ENCODE measurements around the gene RNASEL.
A peak's percentile ranks its signal among the peaks of the same experiment; 100 is the strongest.

RNASEL gene

DNA sequence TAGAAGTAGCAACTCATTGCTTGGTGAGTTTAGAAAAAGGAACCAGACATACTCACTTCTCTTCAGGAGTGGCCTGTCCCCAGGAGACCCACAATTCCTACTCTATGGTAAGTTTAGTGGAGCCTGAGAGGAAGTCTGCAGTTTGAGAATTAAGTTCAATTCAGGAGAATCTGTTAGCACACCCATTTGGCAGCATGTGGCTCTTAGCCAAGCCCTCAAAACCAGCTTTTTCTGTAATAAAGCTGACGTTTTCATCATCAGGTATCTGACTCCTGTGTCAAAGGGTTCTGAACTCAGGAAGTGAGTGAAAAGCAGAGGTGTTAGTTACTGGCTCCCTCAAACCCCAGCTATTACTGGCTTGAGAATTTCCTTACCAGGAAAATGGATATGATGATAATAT is 35.5 kb upstream of the RNASEL start:
- intact Hi-C loops (cut with DNase I) = no loop called here
- DNase-seq = no peak

DNA sequence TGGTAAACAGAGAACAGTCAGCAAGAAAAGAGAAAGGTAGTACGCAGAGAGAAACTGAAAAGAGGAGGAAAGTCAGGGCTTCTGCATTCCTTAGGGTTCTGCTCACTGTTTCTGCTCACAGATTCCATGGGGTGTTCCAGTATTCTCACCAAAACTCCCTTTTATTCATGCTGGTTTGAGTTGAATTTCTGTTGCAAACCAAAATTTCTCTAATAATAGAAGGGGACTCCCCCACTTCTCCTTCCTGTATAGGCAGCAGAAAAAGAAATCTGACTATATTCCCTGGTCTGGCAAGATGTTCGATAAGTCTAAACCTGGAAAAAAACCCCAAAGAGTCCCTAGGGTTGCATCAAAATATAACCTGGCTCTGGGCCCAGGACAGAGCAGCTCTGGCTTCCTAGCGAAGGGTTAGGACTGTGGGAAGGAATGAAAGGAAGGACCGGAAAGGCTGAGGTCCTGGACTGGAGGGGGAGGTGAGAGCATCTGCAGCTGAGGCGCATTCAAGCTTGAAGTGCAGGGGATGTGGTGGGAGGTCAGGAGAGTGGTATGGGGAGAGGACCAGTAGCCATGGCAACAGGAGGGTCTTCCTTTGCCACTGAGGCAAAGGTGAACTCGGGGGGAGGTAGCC is 34.0 kb upstream of the RNASEL start:
- intact Hi-C loops (cut with DNase I) = no loop called here
- DNase-seq = no peak

DNA sequence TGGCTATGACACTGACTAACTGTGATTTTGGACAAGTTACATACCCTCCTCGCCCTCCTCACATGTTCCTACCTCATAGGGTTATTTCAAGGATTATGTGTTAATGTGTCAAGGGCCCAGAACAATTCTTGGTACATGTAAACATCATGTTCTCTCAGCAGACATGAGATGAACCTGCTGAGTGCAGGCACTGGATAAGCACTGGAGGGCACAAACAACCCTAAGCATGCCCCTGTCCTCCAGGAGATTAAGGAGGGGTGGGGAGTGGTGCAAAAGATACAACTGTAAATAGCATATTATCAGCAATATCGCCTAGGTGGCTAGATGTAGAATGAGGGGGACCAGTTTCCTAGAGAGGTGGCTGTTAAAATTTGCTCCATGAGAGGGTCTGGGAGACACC is 32.9 kb upstream of the RNASEL start:
- intact Hi-C loops (cut with DNase I) = no loop called here
- no peak for DNase-seq

DNA sequence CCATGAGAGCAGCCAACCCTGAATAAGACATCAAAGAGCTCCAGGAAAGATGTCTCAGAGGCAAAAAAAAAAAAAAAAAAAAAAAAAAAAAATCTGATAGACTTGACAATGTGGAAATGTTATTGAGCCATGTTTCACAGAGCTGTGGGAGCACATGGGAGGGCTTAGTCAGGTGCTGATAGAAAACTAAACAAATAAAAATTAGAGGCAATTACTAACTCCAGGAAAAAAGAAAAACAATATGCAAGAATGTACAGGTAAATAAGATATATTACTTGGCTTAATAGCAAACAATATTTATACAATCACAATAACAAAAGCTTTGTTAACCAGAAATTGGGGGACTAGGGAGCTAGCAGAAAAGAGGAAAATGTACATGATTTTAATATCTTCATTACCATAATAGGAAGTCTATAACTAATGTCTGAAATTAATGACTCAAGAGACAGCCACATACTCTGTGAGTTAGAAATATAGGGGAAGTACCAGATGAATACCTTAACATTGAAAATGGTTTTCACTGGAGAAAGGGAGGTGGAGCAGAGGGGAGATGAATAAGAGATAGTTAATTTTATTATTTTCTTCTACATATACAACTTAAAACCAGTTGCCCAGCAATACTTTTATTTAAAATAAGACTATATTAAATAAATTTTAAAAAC is 32.0 kb upstream of the RNASEL start:
- DNase-seq = no peak
- intact Hi-C loops (cut with DNase I) = no loop called here

DNA sequence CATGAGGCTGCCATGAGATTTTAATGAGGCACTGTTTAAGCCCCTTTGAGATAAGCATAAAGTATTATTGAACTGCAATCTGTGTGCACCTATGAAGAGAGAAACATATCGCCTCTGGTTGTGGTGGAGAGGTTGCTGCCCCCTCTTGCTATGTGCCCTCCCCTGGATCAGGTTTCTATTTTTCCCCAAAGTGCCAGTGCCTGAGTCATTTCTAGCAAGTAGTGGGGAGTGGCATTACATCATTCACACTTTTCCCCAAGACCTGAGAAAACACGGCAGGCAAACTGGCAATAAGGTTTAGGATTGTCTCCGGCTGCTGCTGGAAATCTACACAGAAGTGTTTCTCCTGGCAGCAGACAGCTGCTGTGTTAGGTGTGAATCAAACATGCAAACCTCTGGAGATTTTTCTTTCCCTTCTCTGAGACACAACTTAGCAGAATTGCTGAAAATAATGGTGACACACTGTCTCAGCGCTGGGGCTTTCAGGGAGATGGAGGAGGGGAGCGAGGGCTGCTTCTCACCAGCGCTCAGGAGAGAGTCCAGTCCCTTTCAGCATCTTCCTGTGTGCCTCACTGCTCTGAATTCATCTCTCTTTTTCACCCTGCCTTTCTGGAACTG is 28.8 kb upstream of the RNASEL start:
- DNase-seq = peak in 19 of 42 donors; percentile 10 to 82 (median 45)
- intact Hi-C loops (cut with DNase I) = no loop called here

DNA sequence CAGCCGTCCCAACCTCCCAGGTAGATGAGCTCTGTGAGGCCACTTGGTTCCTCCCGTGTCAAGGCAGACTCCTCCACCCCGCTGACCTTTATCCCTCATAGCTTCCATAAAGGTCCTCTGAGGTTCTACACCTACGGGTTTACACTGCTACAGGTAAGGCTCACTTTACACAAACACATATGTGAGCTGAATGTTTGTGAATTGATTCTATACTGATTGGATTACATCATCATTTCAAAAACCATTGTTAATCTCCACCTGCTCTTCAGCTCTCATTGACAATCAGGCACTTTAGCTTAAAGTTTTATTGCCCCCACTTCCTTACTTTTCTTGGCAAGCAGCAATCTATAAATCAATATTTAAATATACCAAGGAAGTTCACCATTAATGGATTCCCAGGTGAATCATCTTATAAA is 28.0 kb upstream of the RNASEL start:
- intact Hi-C loops (cut with DNase I) = no loop called here
- DNase-seq = no peak

DNA sequence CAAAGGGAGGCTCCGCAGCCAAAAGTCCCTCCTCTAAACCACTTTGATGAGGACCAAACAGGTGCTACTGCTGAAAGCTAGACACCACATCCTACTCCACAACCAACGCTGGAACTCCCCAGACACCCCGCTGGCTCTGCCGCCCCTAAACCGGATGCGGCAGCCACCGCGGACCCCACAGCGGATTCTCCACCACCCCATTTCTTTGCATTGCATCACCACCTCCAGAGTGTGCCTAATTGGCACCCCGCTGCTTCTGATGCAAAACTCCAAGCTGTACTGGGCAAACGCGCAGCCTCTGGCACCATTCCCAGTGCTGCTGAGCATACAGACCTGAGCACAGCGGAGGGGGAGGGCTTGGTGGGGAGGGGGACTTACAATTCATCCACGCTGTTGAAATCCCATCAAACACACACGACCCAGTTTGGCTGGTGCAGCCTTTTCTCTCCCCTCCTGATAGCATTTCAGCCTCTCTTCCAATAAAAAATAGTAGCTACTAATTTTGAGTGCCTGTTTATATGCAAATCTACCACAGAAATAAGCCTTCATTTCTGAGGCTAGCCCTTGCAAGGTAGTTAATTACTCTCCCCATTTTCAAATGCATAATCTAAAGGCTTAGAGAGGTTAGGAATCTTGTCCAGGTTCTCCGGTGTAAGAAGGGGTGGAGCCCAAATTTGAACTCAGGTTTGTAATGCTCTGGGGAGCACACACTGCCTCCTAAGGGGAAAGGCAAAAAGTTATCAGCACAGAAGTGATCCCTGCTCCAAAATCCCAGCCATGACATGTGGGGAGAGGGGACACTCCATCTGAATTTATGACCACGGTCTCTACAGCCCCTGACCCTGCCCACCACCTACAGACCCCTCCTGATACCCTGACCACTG is 27.3 kb upstream of the RNASEL start:
- peak in 38 of 42 donors; percentile 19 to 87 (median 61) for DNase-seq
- intact Hi-C loops (cut with DNase I) = no loop called here

DNA sequence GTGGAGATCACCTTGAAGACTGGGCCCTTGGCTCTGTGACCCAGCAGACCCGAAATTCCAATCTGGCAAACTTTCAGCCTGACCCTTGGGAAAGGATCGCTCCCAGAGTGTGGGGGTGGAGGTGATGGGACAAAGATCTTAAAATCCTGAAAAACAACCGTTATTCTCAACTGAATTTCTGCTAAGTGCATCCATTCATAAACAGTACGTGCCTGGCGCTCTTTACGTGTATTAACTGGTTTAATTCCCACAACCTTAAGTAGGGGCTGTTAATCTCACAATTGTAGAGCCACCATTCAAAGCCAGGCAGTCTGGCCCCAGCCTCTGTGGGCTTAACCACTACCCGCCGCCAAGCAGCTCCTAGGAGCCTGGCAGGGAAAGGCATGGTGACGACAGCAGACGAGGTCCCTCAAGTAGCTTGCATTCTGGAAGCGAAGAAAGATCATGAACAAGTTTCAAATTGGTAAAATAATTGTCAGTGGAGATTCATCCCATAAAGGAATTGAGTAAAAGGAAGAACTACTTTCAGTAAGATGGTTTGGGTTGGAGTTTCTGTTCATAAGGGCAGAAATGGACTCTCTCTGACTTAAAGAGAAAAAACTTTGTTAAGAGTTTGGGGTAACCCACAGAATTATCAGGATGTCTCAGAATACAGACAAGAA is 26.5 kb upstream of the RNASEL start:
- intact Hi-C loops (cut with DNase I) = no loop called here
- DNase-seq = peak in 33 of 42 donors; percentile 29 to 84 (median 56)

DNA sequence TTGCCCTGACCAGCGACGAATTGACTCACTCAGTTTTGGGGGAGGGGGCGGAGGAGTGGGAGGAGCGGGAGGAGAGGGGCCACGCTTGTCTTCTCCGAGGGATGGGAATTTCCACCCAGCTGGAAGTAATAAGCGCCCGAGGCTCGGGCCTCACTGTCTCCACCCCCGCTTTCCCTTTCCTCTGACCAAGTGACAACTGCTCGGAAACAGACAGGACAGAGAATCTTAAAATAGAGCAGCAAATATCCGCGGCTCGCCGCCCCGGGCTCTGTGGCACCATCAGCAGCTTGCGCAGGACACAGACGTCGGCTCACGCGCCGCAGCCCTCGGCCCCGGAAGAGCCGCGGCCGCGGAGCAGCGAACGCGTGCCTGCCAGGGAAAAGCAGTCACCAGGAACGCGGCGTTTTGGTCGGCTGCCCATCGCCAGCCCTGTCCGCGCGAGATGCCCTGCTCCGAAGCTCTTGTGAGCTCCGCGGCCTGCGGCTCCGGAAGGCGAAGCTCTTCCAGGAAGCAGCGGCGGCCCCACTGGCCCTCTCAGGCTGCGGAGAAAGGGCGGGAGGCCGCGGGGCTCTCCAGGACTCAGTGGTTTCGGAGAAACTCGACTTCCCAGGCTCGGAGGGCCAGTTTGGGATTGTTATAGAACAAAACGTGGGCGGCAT is 25.9 kb upstream of the RNASEL start:
- intact Hi-C loops (cut with DNase I) = no loop called here
- DNase-seq = peak; percentile 45 to 87 (median 66)

DNA sequence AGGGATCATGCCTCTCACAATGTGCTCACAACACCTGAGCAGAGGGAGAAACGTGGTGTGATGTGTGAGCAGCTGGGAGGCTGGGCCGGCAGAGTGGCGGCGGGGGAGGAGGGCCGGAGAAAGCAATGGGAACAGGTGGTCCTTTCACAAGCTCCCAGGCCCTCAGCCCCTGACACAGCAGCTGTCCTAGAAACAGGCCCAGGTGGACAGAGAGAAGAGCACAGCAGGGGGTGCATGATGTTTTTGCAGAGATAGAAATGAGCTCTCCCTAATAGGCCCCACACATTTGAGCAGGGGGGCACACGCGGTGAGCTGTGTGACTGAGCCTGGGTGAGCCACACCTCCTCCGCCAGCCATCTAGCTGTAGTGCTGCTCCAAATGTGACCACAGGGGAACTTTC is 22.7 kb upstream of the RNASEL start:
- DNase-seq = no peak

DNA sequence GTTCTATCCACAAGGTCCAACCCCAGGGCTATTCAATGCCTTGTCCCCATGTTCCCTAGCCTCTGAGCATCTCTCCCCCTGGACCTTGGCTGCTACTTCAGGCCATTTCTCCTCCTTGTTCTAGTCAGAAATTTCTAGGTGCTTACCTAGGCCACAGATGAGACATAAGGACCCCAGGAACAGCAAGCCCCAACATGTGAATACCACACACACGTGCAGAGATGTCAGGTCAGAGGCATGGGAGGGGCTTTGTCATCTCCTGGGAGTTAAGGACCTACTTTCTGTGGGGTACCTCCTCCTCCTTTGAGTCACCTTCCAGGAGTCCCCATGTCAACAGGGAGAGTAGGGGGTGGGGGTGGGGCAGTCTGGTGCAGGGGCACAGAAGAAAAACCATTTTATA is 22.3 kb upstream of the RNASEL start:
- intact Hi-C loops (cut with DNase I) = no loop called here
- DNase-seq = no peak

More for the DNA sequence above, 22.7 kb upstream of the RNASEL start:
- intact Hi-C loops (cut with DNase I) = no loop called here

DNA sequence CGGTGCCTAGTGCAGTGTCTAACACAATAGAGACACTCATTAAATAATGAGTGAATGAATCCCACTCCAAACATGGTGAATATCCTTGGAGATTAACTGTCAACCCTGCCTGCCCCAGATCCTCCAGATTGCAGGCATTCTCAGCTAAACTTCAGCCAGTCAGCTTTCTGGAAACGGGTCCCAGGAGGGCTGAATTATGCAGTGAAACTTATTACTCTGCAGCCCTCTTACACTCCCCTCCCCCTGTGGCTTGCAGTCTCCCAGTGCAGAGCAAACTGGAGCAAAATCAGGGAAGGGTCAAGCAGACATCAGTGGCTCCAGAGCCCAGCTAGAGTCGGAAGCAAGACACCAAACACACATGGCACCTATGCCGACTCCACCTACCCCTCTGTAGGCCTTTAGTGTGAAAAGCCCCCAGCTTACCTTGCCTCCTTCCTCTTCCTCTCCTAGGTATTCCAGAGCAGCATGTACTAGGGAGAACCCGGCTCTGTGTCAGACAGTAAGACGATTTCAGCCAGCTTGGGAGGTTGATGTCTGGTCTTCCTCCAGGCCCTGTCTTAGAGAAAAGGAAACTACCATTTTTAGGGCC is 21.6 kb upstream of the RNASEL start:
- no peak for DNase-seq
- intact Hi-C loops (cut with DNase I) = no loop called here

DNA sequence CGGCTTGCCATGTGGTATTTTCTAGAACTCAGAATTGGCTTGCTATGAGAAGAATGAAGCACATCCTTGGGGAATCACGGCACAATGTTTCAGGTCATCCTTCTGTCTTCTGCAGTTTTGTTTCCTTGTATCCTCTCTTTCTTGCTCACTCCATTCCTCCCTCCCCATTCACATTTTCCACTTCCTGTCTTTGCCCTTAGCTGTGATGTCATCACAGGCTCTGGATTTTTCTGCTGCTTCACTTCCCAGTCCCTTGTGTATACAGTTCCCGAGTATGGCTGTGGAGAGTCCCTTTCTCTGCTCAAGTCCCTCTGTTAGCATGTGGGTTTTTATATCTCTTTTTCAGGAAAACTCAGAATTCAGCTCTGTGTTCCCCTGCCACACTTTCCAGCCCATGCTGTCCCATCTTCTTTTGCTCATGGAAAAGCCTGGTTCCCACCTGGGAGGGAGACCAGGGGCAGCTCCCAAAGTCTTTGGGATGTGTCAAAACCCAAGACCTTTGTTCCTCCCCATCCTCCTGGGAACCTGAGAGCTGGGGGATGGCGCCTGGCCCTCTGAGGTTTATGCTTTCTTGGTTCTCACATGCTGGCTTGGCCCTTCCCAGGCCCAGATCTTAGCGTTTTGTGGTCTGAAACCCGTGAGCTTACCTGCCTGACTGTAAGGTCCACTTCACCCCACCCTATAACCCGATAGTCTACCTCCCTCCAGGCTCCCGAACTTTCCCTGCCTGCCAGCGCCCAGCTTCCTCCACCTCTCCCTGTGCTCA is 20.0 kb upstream of the RNASEL start:
- no peak for DNase-seq
- intact Hi-C loops (cut with DNase I) = no loop called here

DNA sequence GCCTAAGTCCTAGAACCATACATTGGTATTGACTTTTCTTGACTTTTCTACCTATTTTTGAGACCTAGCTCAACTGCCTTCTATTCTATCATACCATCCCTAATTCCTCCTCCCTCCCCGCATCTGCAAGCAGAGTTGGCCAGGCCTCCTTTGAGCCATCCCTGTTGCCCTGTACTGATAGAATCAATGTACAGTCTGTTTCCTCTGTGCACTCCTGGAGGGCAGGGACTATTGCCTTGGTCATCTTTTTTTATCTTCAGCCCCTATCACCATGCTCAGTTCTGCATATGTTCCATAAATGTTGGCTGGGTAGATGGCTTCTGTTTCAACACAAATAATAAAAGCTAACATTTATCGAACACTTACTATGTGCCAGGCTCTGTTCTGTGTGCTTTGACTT is 19.2 kb upstream of the RNASEL start:
- intact Hi-C loops (cut with DNase I) = no loop called here
- DNase-seq = no peak

DNA sequence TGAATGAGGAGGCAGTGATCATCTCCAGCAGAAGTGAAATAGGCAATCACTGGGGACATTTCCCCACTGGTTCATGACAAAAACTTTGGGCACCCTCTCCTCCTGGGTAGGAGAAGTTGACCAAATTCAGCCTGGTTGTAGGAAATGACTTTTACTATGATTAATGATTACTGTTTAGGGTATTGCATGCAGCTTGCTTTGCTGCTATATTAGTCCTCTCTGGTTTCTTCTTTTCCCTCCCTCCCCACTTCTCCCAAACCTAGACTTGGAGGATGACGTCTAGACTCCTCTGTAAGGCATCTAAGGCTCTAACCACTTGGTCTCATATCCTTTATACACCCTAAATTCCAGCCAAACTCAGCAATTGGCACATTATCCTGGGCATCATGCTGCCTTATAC is 18.5 kb upstream of the RNASEL start:
- no peak for DNase-seq
- intact Hi-C loops (cut with DNase I) = no loop called here

DNA sequence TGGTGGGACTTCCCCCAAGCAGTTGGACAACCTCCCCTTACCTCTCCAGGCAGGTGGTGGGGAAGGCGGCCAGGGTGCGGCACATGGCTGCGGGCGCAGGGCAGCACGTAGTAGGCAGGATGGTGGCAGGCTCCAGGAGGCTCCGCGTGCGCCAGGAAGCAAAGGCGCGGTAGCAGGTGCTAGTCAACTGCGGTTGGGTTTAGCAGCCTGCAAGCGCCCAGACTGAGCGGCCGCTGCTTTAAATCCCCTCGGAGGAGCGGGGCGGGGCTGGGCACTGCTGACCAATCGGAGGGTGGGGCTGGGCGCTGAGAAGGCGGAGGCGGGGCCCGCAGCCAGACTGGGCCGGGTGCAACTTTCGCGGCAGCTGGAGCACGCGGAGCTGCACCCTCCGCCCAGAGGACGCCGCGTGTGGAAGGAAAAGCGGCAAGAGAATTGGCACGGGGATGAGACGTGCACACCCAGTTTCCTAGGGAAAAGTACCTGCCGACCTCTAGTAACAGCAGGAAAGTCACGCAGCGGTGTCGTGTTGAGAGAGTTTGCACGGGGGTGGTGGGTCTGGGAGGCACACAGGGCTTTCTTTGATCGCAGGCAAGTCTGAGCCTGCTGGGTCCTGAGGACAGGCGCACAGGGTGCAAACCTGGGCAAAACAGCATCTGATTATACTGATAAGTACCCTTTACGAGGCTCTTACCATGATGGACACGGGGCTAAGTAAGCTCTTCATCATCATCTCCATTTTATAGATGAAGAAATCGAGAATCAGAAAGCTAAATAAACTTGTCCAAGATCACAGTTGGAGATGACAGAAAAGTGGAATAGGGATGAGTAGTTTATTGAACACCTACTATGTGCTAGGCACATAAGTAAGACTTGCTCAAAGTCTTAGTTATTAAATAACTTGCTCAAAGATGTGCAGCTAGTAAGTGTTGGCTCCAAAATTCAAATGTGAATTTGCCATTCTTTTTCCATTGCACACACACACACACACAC is 15.4 kb upstream of the RNASEL start, which contains the start of gene RGS16:
TSS of gene RGS16 (minus strand) at position 215 of the 990 bp plus-strand sequence. CDS start at position 85, 130 bp downstream.
- intact Hi-C loops (cut with DNase I) = no loop called here
- DNase-seq = peak; percentile 77 to 96 (median 92)
